NCI-H82 (cell line): ENCODE data around the gene CPM.
"Not testable (repeated sequence)": the region's sequence is repeated elsewhere in the genome, so short reads cannot be mapped to it uniquely, and the experiment has no call there.

ENCODE experiments used
- DNase-seq: peaks from one replicate; lab custom pipeline; 2025; lab: John Stamatoyannopoulos, UW

The CPM gene

DNA sequence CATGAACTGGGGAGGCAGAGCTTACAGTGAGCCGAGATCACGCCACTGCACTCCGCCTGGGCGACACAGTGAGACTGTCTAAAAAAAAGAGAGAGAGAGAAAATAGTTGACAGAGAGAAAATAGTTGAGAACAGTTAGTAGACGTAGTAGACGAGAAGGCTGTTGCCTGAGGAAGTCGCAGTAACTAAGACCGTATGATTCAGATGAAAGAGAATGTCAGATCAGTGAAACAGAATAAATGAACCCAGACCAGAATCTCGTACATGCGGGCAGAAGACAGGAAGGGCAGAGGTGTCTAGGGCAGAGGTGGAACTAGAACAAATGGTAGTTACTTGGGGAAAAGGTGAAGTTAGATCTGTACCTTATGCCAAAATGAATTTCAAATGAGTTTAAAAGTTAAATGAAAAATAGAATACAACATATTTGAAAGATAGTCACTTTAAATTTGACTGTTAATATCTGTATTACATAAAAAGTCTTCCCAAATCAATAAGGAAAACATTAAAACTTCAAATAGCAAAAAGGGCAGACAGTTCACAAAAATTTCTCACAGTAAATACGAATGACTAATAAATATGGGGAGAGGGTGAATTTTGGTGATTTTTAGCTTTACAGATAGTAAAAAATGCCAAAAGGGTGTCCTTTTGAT is 107.3 kb downstream of the CPM start:
- no peak for DNase-seq

DNA sequence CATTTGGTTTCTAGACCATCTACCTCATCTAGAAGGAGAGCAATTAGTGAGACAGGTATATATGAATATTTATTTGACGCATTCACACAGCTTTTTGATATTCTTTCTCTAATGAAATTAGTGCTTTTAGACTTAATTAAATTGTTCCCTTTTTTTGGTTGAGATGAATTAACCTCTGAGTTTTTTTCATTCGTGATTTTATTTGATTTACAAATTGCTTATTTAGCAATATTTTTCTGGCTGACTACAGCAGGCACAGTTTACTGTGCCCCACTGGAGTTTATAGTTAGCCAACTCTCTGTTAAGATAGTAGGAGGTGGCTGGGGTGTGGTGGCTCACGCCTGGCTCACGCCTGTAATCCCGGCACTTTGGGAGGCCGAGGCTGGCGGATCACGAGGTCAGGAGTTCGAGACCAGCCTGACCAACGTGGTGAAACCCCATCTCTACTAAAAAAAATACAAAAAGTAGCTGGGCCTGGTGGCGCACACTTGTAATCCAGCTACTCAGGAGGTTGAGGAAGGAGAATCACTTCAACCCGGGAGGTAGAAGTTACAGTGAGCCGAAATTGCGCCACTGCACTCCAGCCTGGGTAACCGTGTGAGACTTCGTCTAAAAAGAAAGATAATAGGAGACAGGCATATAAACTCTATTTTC is 108.2 kb downstream of the CPM start:
- DNase-seq: no peak

DNA sequence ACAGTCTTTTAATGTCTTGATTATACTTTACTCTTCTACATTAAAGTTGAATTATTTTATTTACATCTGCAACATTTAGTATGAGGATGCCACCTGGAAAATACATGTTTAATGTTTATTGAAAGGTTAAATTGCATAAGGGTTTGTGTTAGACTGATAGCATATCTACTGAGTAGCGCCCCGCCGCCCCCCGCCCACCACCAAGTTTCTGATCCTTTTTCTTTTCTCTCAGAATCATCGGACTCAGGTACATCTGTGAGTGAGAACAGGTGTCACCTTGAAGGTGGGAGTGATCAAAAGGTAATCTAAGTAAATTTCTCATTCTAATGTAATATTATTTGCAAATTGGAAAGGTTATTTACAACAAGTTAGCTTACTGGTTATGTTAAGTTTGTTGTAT is 108.8 kb downstream of the CPM start:
- no peak for DNase-seq

DNA sequence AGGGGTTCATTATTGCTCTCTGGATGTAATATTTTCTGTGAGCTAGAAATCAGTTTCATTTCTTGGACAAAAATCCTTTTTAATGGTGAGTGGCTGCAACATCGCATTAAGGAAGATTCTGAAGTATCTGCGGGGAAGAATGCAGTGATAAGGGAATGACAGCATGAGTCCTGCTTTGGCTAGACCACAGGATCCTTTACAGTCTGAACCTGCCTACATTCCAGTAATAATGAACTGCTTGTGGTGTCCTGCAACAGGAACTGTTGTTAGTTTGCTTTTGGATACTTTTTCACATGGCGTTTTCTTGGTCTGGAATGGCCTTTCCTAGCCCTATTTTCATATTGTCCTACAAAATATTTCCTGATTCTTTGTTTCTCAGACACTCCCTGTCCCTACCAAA is 109.3 kb downstream of the CPM start:
- no peak for DNase-seq

DNA sequence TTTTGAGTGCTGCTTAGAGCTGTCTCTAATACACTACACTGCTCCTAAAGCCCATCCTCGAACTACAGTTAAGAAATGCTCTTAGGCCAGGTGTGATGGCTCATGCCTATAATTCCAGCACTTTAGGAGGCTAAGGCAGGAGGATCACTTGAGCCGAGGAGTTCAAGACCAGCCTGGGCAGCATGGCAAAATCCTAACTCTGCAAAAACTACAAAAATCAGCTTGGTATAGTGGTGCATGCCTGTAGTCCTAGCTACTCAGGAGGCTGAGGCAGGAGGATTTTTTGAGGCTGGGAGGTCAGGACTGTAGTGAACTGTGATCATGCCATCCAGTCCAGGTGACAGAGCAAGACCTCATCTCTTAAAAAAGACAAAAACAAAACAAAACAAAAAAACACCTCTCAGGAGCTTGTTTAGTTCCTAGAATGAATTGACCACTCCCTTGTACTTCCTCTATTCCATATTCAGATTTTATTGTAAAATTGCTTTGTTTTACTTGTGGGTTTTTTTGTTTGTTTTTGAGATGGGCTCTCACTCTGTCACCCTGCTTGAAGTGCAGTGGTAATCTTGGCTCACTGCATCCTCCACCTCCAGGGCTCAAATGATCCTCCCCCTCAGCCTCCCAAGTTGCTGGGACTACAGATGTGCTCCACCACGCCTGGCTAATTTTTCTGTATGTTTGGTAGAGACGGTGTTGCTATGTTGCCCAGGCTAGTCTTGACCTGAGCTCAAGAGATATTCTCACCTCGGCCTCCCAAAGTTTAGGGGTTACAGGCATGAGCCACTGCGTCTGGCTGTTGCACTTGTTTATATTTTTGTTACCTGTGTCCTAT is 111.4 kb downstream of the CPM start:
- DNase-seq: no peak

DNA sequence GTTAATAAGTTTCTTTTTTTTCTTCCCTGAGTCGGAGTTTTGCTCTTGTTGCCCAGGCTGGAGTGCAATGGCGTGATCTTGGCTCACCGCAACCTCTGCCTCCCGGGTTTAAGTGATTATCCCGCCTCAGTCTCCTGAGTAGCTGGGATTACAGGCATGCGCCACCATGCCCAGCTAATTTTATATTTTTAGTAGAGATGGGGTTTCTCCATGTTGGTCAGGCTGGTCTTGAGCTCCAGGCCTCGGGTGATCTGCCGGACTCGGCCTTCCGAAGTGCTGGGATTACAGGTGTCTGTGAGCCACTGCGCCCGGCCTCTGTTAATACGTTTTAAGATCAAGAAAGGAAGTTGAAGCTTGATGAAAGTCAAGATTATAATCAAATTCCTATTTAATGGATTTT is 113.5 kb downstream of the CPM start:
- not testable (repeated sequence) for DNase-seq

DNA sequence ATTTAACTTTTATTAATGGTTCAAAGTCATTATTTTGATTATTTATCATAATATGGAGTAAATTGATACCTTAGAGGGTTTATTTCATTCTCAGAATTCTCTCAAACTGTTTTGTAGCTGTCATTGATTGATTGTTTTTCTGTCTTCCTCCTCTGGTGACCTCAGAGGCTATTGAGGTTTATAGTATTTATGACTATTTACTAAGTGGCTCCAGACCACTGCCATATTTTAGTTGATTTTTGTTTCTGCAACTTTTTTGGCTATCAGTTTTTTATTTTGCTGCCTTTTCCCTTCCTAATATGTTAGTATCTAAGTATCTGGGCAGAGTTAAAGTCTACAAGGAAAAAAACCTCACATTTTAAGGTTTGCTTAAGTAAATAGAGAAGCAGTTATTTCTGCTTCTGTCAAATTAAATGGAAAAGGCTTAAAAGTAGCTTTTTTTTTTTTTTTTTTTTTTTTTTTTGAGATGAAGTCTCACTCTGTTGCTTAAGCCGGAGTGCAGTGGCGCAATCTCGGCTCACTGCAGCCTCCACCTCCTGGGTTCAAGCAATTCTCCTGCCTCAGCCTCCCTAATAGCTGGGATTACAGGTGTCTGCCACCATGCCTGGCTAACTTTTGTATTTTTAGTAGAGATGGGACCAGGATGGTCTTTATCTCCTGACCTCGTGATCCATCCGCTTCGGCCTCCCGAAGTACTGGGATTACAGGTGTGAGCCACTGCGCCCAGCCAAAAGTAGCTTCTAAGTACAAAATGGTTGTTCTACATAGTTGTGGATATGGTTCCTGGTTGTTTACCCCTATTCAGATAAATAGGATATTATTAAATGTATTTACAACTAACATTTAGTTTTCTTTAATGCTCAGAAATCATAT is 116.8 kb downstream of the CPM start:
- no peak for DNase-seq

DNA sequence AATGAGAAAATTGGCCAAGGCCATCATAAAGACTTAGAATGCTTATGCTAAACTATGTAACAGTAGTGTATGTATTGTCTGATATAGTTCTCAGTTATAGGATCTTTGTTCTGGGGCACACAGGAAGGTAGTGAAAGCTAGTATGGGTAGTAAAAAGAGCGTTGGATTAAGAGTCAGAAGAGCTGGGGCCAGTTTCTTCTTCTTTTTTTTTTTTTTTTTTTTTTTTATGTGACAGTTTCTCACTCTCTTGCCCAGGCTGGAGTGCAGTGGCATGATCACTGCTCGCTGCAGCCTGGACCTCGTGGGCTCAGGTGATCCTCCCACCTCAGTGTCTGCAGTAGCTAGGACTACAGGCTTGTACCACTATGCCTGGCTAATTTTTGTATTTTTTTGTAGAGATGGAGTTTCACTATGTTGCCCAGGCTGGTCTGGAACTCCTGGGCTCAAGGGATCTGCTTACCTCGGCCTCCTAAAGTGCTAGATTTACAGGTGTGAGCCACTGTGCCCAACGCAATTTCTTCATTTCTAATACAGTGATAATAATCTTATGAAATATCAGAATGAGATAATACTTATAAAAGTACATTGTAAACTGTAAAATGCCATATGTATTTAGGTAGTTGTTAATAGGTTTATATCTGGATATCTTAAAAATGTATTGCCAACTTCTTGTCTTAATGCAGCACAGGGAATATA is 117.6 kb downstream of the CPM start:
- DNase-seq: no peak

DNA sequence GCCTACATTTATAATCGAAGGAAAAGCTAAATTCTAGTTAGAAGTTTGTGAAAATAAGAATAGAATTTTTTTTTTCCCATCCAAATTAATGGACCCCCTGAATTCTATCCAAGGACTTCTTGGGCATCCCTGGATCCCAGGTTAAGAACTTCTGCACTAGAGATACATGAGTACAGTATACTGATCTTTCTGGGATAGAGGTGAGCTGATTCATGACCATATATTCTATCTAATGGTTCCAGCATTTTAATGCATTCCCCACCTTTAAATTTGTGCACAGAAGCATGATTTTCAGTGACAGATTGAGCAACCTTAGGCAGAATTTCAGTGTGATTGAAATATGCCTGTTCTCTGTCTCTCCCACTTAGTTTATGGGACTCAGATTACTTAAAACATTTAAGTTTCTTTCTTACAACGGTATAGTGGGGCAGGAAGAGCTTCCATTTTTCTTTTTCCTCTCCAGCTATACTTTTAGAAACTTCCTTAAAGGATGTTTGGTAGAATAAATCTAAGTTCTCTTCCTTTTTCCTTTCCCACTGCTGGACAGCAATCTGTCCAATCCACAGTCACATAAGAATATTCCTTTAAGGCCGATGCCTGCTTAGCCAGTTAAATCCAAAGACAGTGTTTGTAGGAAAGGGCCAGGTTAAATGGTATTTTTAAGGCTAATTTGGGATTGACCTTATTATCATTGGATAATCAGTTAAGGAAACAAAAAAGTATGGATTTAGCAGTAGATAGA is 118.3 kb downstream of the CPM start:
- no peak for DNase-seq

DNA sequence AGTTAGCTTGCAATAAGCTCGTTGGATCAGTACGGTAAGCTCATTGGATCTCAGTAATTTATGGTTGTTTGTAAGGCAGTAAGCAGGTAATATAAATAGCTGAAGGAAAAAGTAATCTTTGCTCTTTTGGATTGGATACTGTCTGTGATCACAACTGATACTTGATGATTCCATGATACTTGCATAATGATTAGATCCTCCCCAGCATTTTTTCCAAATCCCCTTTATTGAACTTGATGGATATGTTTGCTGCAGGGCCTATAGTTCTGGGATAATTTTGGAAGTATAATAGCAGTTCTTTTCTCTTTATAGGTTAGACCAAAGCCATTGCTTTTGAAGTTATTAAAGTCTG is 119.8 kb downstream of the CPM start:
- DNase-seq: no peak

DNA sequence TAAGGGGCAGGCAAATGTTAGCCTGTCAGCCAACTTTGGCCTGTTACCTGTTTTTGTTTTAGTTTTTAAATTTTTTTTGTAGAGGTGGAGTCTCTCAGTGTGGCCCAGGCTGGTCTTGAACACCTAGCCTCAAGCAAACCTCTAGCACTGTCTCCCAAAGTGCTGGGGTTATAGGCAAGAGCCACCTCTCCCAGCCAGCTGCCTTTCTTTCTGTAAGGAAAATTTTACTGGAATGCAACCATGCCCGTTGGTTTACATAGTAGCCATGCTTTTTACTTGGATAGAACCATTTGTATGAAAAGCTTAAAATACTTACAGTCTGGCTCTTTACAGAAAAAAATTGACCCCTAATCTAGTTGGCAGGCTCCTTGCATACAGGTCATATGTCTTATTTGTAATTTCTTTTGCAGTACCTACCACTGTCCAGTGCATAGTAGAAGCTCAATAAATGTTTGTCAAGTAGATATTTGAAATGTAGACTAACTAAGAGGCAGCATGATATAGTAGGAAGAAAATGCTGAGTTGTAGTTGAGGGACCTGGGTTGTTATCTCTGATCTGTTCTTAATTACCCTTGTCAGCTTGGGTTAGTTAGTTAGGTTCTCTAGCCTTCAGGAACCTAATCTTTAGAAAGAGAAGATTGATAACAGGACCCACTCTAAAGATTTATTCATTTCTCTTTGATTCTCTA is 120.3 kb downstream of the CPM start:
- DNase-seq: no peak

DNA sequence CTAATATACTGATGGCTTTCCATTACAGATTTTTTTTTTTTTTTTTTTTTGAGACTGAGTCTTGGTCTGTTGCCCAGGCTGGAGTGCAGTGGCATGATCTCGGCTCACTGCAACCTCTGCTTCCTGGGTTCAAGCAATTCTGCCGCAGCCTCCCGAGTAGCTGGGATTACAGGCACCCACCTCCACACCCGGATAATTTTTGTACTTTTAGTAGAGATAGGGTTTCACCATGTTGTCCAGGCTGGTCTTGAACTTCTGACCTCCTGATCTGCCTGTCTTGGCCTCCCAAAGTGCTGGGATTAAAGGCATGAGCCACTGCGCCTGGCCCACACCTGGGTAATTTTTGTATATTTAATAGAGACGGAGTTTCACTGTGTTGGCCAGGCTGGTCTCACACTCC is 121.4 kb downstream of the CPM start:
- DNase-seq: not testable (repeated sequence)

DNA sequence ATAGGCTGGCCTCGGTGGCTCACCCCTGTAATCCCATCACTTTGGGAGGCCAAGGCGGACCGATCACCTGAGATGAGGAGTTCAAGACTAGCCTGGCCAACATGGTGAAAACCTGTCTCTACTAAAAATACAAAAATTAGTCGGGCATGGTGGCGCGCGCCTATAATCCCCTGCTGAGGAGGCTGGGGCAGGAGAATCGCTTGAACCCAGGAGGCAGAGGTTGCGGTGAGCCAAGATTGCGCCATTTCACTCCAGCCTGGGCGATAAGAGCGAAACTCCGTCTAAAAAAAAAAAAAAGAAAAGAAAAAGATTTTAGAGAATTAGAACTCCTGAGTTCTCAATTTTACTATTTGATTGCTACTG is 123.0 kb downstream of the CPM start:
- not testable (repeated sequence) for DNase-seq

DNA sequence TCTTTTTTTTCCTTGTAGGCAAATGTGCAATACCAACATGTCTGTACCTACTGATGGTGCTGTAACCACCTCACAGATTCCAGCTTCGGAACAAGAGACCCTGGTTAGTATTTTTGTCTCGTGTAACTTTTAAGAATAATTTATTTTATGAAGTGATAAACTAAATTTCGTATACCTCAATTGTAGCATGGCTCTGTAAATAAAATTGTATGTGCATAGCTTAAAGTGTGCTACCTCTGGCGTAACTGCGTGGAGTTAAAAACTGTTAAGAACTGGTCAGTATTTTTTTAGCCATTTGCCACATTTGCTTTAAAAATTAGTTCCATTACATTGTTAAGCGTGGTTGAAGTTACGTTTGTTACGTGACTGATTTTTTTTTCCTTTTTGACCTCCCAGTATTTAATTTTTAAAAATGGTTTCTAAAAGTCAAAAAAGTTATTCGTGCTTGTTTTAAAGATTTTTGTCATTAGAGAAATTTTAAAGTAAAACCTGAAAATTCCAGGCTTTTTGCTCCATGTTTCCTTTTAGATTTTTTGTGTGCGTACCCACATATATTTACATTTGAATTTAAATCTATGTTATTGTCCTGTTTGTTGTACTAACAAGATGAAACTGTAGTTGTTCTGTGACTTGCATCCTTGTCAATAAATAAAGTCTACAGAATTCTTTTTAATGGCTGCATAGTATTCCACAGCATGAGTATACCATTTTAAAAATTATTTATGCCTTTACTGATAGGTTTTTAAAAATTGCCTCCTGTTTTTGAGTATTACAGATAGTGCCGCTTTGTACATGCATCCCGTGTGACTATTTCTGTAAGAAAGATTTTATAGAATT is 123.6 kb downstream of the CPM start:
- no peak for DNase-seq

DNA sequence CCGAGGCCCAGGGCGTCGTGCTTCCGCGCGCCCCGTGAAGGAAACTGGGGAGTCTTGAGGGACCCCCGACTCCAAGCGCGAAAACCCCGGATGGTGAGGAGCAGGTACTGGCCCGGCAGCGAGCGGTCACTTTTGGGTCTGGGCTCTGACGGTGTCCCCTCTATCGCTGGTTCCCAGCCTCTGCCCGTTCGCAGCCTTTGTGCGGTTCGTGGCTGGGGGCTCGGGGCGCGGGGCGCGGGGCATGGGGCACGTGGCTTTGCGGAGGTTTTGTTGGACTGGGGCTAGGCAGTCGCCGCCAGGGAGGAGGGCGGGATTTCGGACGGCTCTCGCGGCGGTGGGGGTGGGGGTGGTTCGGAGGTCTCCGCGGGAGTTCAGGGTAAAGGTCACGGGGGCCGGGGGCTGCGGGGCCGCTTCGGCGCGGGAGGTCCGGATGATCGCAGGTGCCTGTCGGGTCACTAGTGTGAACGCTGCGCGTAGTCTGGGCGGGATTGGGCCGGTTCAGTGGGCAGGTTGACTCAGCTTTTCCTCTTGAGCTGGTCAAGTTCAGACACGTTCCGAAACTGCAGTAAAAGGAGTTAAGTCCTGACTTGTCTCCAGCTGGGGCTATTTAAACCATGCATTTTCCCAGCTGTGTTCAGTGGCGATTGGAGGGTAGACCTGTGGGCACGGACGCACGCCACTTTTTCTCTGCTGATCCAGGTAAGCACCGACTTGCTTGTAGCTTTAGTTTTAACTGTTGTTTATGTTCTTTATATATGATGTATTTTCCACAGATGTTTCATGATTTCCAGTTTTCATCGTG is 124.4 kb downstream of the CPM start:
- peak; percentile 77 for DNase-seq

DNA sequence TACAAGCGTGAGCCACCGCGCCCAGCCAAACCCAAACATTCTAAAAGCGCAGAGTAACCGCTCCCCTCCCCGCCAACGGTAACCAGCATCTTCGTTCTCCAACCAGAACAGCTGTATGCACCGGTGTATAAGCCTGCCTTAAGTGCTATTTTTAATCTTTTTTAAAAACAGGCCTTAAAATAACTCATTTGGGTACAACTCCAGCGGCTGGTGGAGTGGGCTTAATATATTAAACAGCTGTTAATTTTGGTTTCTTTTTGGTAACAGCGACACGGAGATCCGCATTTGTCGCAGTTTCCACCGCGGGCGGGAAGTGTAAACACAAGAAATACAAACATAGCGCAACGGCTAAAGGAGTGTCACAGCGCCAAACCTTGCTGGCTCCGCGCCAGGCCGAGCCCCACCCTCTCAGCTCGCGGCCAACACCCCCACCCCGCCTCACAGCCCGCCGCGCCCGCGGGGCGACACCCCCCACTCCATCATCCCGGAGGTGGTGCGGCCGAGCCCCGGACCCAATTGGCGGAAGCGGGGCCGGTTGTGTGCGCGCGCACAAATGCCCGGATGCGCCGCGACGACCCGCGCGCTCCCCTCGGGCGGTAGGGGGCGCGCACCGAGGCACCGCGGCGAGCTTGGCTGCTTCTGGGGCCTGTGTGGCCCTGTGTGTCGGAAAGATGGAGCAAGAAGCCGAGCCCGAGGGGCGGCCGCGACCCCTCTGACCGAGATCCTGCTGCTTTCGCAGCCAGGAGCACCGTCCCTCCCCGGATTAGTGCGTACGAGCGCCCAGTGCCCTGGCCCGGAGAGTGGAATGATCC is 125.2 kb downstream of the CPM start, which contains the start of gene MDM2:
MDM2 (plus strand) TSS at position 602 of the 812 bp plus-strand sequence. CDS start 301 bp downstream, outside the sequence.
- DNase-seq: peak; percentile 98

DNA sequence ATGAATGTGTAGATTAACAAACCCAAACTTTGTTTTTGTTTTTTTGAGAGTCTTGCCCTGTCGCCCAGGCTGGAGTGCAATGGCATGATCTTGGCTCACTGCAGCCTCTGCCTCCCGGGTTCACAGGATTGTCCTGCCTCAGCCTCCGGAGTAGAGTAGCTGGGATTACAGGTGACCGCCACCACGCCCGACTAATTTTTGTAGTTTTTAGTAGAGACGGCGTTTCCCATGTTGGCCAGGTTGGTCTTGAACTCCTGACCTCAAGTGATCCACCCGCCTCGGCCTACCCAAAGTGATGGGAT is 125.7 kb downstream of the CPM start:
- DNase-seq: not testable (repeated sequence)
